ENCODE measurements around the gene MFAP4. TPM values are rescaled to one million over a fixed set of nuclear protein-coding genes. Genes with fewer than 3 reads are reported as not detected.

Gene MFAP4
- total and polyA plus RNA-seq, 4 donors: 2.1 to 13.3 (median 5.7) TPM

DNA sequence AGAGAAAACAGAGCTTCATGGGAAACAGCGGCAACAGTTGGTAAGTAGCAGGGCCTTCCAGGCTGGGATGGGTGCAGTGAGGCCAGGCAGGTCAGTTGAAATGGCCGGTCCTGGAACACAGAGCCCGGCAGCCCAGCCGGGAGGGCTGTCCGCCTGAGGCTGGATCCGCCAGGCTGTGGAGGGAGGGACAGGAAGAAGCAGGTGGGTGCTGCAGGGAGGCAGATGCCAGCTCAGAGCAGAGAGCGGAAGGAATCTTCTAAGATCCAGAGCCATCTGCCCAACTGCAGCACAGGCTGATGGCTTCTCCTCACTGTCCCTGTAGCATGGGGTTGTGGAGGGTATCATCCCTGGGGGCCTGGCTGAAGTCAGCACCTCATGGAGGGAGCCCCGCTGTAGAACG lies 24.6 kb upstream of the MFAP4 start:
- H3K27me3 ChIP-seq (ENCODE audit: control insufficient read depth in 4 of 4, insufficient read depth in 4 of 4, low read length in 3 of 4): no peaks in the 10 kb centered on the region
- H3K4me1 ChIP-seq (ENCODE audit: control insufficient read depth in 4 of 4, insufficient read depth in 4 of 4, low read length in 3 of 4): no peaks in the 10 kb centered on the region
- H3K27ac ChIP-seq (ENCODE audit: low read depth in 1 of 2, low read length in 2 of 2): no peak overlapping the region
- no peak overlapping the region for H3K9ac ChIP-seq (ENCODE audit: low read depth in 1 of 2, low read length in 2 of 2)
- no peak overlapping the region for H3K4me3 ChIP-seq (ENCODE audit: low read depth in 1 of 3, low read length in 3 of 3)
- no peaks in the 10 kb centered on the region for H3K36me3 ChIP-seq (ENCODE audit: control insufficient read depth in 4 of 4, insufficient read depth in 3 of 4, low read depth in 1 of 4, low read length in 3 of 4)
- no peaks in the 10 kb centered on the region for H3K9me3 ChIP-seq (ENCODE audit: control insufficient read depth in 4 of 4, low read length in 3 of 4)
- DNase-seq (ENCODE audit: low spot score): no peak
- WGBS: 74% methylated on average over 9 of the region's 9 CpGs
- TF ChIP-seq, protein P1, sequence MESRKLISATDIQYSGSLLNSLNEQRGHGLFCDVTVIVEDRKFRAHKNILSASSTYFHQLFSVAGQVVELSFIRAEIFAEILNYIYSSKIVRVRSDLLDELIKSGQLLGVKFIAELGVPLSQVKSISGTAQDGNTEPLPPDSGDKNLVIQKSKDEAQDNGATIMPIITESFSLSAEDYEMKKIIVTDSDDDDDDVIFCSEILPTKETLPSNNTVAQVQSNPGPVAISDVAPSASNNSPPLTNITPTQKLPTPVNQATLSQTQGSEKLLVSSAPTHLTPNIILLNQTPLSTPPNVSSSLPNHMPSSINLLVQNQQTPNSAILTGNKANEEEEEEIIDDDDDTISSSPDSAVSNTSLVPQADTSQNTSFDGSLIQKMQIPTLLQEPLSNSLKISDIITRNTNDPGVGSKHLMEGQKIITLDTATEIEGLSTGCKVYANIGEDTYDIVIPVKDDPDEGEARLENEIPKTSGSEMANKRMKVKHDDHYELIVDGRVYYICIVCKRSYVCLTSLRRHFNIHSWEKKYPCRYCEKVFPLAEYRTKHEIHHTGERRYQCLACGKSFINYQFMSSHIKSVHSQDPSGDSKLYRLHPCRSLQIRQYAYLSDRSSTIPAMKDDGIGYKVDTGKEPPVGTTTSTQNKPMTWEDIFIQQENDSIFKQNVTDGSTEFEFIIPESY (IDR thresholded peaks at IDR 0.05): no peak
- TF ChIP-seq SP1 (IDR thresholded peaks at IDR 0.05) (no peak), ATF3 (IDR thresholded peaks at IDR 0.05) (no peak), MAX (IDR thresholded peaks at IDR 0.05) (no peak), TAF1 (conservative IDR thresholded peaks at IDR 0.05) (no peak), HNF4G (IDR thresholded peaks at IDR 0.05) (no peak), FOXA2 (IDR thresholded peaks at IDR 0.05) (no peak), RAD21 (IDR thresholded peaks at IDR 0.05) (no peak), JUND (IDR thresholded peaks at IDR 0.05) (no peak), FOXA1 (IDR thresholded peaks at IDR 0.05) (no peak), YY1 (IDR thresholded peaks at IDR 0.05) (no peak), EGR1 (IDR thresholded peaks at IDR 0.05; ENCODE audit: low read depth in 2 of 2) (no peak), CTCF (IDR thresholded peaks at IDR 0.05; ENCODE audit: low read depth, low read length, missing input control) (no peak), HNF4A (conservative IDR thresholded peaks at IDR 0.05) (no peak), GABPA (IDR thresholded peaks at IDR 0.05 in 1 of 2, conservative IDR thresholded peaks at IDR 0.05 in 1 of 2) (no peak), RXRA (IDR thresholded peaks at IDR 0.05) (no peak), NR2F2 (IDR thresholded peaks at IDR 0.05) (no peak)
- TF ChIP-seq, protein P2, sequence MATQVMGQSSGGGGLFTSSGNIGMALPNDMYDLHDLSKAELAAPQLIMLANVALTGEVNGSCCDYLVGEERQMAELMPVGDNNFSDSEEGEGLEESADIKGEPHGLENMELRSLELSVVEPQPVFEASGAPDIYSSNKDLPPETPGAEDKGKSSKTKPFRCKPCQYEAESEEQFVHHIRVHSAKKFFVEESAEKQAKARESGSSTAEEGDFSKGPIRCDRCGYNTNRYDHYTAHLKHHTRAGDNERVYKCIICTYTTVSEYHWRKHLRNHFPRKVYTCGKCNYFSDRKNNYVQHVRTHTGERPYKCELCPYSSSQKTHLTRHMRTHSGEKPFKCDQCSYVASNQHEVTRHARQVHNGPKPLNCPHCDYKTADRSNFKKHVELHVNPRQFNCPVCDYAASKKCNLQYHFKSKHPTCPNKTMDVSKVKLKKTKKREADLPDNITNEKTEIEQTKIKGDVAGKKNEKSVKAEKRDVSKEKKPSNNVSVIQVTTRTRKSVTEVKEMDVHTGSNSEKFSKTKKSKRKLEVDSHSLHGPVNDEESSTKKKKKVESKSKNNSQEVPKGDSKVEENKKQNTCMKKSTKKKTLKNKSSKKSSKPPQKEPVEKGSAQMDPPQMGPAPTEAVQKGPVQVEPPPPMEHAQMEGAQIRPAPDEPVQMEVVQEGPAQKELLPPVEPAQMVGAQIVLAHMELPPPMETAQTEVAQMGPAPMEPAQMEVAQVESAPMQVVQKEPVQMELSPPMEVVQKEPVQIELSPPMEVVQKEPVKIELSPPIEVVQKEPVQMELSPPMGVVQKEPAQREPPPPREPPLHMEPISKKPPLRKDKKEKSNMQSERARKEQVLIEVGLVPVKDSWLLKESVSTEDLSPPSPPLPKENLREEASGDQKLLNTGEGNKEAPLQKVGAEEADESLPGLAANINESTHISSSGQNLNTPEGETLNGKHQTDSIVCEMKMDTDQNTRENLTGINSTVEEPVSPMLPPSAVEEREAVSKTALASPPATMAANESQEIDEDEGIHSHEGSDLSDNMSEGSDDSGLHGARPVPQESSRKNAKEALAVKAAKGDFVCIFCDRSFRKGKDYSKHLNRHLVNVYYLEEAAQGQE (IDR thresholded peaks at IDR 0.05): no peak

Measured in liver (tissue), 9 donors.